Parathyroid adenoma (tissue), 2 donors: ENCODE data around the gene IDS.
"Not testable (repeated sequence)": the region's sequence is repeated elsewhere in the genome, so short reads cannot be mapped to it uniquely, and the experiment has no call there.

Experiments used
- H2AFZ ChIP-seq: fragments of 300-600 bp; sonication (generic); one replicate; pipeline ENCODE4 v1.7.0; 2017; ENCODE audit warnings: antibody characterized with exemption, mild to moderate bottlenecking
- H3K27ac ChIP-seq: fragments of 300-600 bp; sonication (generic); one replicate; pipeline ENCODE4 v1.7.0; 2017
- H3K27me3 ChIP-seq: fragments of 300-600 bp; sonication (generic); one replicate; pipeline ENCODE4 v1.7.0; 2017; ENCODE audit warnings: low read length; ENCODE audit not compliant: control insufficient read depth, insufficient read depth
- H3K36me3 ChIP-seq: fragments of 300-600 bp; sonication (generic); one replicate; pipeline ENCODE4 v1.7.0; 2017; ENCODE audit warnings: low read length; ENCODE audit not compliant: control insufficient read depth, insufficient read depth
- H3K4me1 ChIP-seq: fragments of 300-600 bp; sonication (generic); one replicate; pipeline ENCODE4 v1.7.0; 2017; ENCODE audit warnings: control low read depth
- H3K4me2 ChIP-seq: fragments of 300-600 bp; sonication (generic); one replicate; pipeline ENCODE4 v1.7.0; 2017; ENCODE audit warnings: low read length
- H3K4me3 ChIP-seq: fragments of 300-600 bp; sonication (generic); one replicate; pipeline ENCODE4 v1.7.0; 2017; ENCODE audit warnings: low read depth, low read length
- H3K79me2 ChIP-seq: fragments of 300-600 bp; sonication (generic); one replicate; pipeline ENCODE4 v1.7.0; 2017; ENCODE audit warnings: control low read depth
- H3K9ac ChIP-seq: fragments of 300-600 bp; sonication (generic); one replicate; pipeline ENCODE4 v1.7.0; 2017; ENCODE audit warnings: mild to moderate bottlenecking
- H3K9me3 ChIP-seq: fragments of 300-600 bp; sonication (generic); one replicate; pipeline ENCODE4 v1.7.0; 2017; ENCODE audit warnings: low read length; ENCODE audit not compliant: control insufficient read depth
- CTCF ChIP-seq: fragments of 300-600 bp; sonication (generic); IDR thresholded peaks from one replicate; pipeline ENCODE4 v1.7.0; 2017; ENCODE audit warnings: antibody characterized with exemption, mild to moderate bottlenecking
- donor health status: primary hyperparathyroidism.

Gene IDS

GRCh38 chrX:149533999-149534398 is 28.9 kb upstream of the IDS start:
- not testable (repeated sequence) for H3K27ac ChIP-seq, H3K4me3 ChIP-seq, H3K9ac ChIP-seq, H3K27me3 ChIP-seq, H3K36me3 ChIP-seq, H3K4me2 ChIP-seq, H2AFZ ChIP-seq, H3K79me2 ChIP-seq, H3K9me3 ChIP-seq, H3K4me1 ChIP-seq

- H3K27me3 ChIP-seq, H3K36me3 ChIP-seq, H3K27ac ChIP-seq, H3K9me3 ChIP-seq, H3K79me2 ChIP-seq, H3K4me1 ChIP-seq, H3K4me3 ChIP-seq, H3K4me2 ChIP-seq, H3K9ac ChIP-seq, H2AFZ ChIP-seq: not testable (repeated sequence)
These were observed 27.8 kb upstream of the IDS start for GRCh38 chrX:149532868-149533267.

GRCh38 chrX:149531599-149531998 is 26.5 kb upstream of the IDS start:
- H3K27ac ChIP-seq: no peak overlapping the region
- no peak overlapping the region for H2AFZ ChIP-seq
- no peaks in the 10 kb centered on the region for H3K4me1 ChIP-seq
- no peaks in the 10 kb centered on the region for H3K36me3 ChIP-seq
- H3K79me2 ChIP-seq: no peaks in the 10 kb centered on the region
- no peak overlapping the region for H3K4me3 ChIP-seq
- TF ChIP-seq CTCF: no peak
- no peak overlapping the region for H3K4me2 ChIP-seq
- H3K9me3 ChIP-seq: no peaks in the 10 kb centered on the region
- H3K9ac ChIP-seq: no peak overlapping the region
- no peaks in the 10 kb centered on the region for H3K27me3 ChIP-seq

GRCh38 chrX:149528381-149528780 is 23.3 kb upstream of the IDS start:
- H3K27ac ChIP-seq: no peak overlapping the region
- H3K79me2 ChIP-seq: no peaks in the 10 kb centered on the region
- H2AFZ ChIP-seq: no peak overlapping the region
- TF ChIP-seq CTCF: no peak
- H3K4me3 ChIP-seq: no peak overlapping the region
- no peaks in the 10 kb centered on the region for H3K27me3 ChIP-seq
- H3K9ac ChIP-seq: no peak overlapping the region
- H3K36me3 ChIP-seq: no peaks in the 10 kb centered on the region
- no peak overlapping the region for H3K4me2 ChIP-seq
- no peaks in the 10 kb centered on the region for H3K9me3 ChIP-seq
- no peaks in the 10 kb centered on the region for H3K4me1 ChIP-seq

GRCh38 chrX:149527705-149528104 is 22.6 kb upstream of the IDS start:
- H3K9ac ChIP-seq: no peak overlapping the region
- H3K27ac ChIP-seq: no peak overlapping the region
- H3K4me3 ChIP-seq: no peak overlapping the region
- H2AFZ ChIP-seq: no peak overlapping the region
- no peaks in the 10 kb centered on the region for H3K27me3 ChIP-seq
- peak; percentile 35 for TF ChIP-seq CTCF
- H3K36me3 ChIP-seq: no peaks in the 10 kb centered on the region
- no peaks in the 10 kb centered on the region for H3K79me2 ChIP-seq
- no peaks in the 10 kb centered on the region for H3K4me1 ChIP-seq
- H3K4me2 ChIP-seq: no peak overlapping the region
- H3K9me3 ChIP-seq: no peaks in the 10 kb centered on the region

GRCh38 chrX:149526318-149527033 is 21.4 kb upstream of the IDS start:
- H3K9ac ChIP-seq: not testable (repeated sequence)
- peak overlapping the region; percentile 44 for H3K27ac ChIP-seq

GRCh38 chrX:149525903-149526302 is 20.8 kb upstream of the IDS start:
- H3K27ac ChIP-seq: peak overlapping the region; percentile 44
- not testable (repeated sequence) for H3K9me3 ChIP-seq, H3K27me3 ChIP-seq, H3K36me3 ChIP-seq, H3K9ac ChIP-seq, H3K4me2 ChIP-seq, H3K4me1 ChIP-seq, H3K4me3 ChIP-seq, H3K79me2 ChIP-seq, H2AFZ ChIP-seq

More at GRCh38 chrX:149526318-149527033, 21.4 kb upstream of the IDS start:
- not testable (repeated sequence) for H3K36me3 ChIP-seq, H3K4me2 ChIP-seq, H2AFZ ChIP-seq, H3K9me3 ChIP-seq, H3K4me3 ChIP-seq, H3K79me2 ChIP-seq, H3K27me3 ChIP-seq, H3K4me1 ChIP-seq

- not testable (repeated sequence) for H3K27me3 ChIP-seq, H3K4me2 ChIP-seq, H3K27ac ChIP-seq, H3K4me3 ChIP-seq, H3K4me1 ChIP-seq, H3K9me3 ChIP-seq, H3K9ac ChIP-seq, H3K36me3 ChIP-seq, H2AFZ ChIP-seq, H3K79me2 ChIP-seq
These were observed 20.3 kb upstream of the IDS start for GRCh38 chrX:149525389-149525788.
